Osteoblast (primary cell): ENCODE measurements around the gene MRPS25. TPM values are rescaled to one million over a fixed set of nuclear protein-coding genes. Genes with fewer than 3 reads are reported as not detected.

Experiments used
- DNase-seq: peaks from one replicate; pipeline ENCODE4 v3.0.0; 2011; ENCODE audit warnings: low spot score, mixed read lengths; ENCODE audit not compliant: insufficient read length; ENCODE audit errors: missing footprints
- H2AFZ ChIP-seq: 2 replicates; pipeline ENCODE4 v1.6.0; 2011; ENCODE audit warnings: mild to moderate bottlenecking, low read length
- H3K27ac ChIP-seq: 2 replicates; pipeline ENCODE4 v1.5.1; 2011; ENCODE audit warnings: mild to moderate bottlenecking, low read depth, low read length, moderate library complexity
- H3K27me3 ChIP-seq: 2 replicates; pipeline ENCODE4 v1.6.0; 2012; ENCODE audit warnings: mild to moderate bottlenecking, control low read depth, inconsistent platforms, low read length, moderate library complexity; ENCODE audit not compliant: insufficient read depth
- H3K36me3 ChIP-seq: 2 replicates; pipeline ENCODE4 v1.5.1; 2011; ENCODE audit warnings: mild to moderate bottlenecking, low read length, control low read depth, moderate library complexity; ENCODE audit not compliant: insufficient read depth
- H3K4me1 ChIP-seq: 2 replicates; pipeline ENCODE4 v1.5.1; 2011; ENCODE audit warnings: mild to moderate bottlenecking, low read length, control low read depth, moderate library complexity; ENCODE audit not compliant: insufficient read depth
- H3K4me2 ChIP-seq: 2 replicates; pipeline ENCODE4 v1.6.0; 2011; ENCODE audit warnings: mild to moderate bottlenecking, low read length; ENCODE audit not compliant: insufficient read depth
- H3K4me3 ChIP-seq: fragments of 200-600 bp; sonication (generic); 3 replicates; pipeline ENCODE4 v1.5.1; 2012; ENCODE audit warnings: mild to moderate bottlenecking, low read length, inconsistent platforms; ENCODE audit not compliant: insufficient read depth
- H3K79me2 ChIP-seq: 2 replicates; pipeline ENCODE4 v1.6.0; 2012; ENCODE audit warnings: mild to moderate bottlenecking, low read length, control low read depth, inconsistent platforms; ENCODE audit not compliant: insufficient read depth
- H3K9me3 ChIP-seq: 2 replicates; pipeline ENCODE4 v1.5.1; 2011; ENCODE audit warnings: low read depth, low read length, control low read depth
- H4K20me1 ChIP-seq: 2 replicates; pipeline ENCODE4 v1.6.0; 2012; ENCODE audit warnings: mild to moderate bottlenecking, low read length, control low read depth; ENCODE audit not compliant: insufficient read depth
- total RNA-seq: library from RNA; depleted of rRNA; stranded (reverse); fragments of >200 nt; gene quantifications from 2 replicates; pipeline ENCODE4 v1.2.3, GENCODE V29; 2012
- TF ChIP-seq, protein P1 (sequence below): IDR thresholded peaks from 2 replicates; pipeline ENCODE4 v1.5.1; 2011; ENCODE audit warnings: mild to moderate bottlenecking, low read depth, low read length, moderate library complexity; ENCODE audit errors: extremely low read depth

The MRPS25 gene
- total RNA-seq, 1 donor = 11.2 TPM

DNA sequence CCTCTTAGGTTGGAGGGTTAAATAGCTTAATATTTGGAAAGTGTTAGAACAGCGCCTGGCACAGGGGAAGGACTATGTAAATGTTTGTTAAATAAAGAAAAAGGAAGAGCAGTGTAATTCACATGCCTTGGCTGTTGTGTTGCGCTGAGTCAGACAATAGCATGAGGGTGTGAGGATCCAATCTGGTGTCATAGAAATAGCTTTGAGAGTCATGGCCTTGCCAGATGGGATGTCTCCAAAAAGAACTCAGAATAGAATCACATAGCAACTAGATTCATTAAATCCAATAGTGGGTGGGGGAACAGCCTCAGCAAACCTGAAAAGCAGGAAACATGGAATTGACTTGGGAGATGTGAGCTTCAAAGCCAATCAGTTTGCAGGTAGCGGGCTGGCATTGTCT, 37.7 kb upstream of the MRPS25 start:
- Histone ChIP-seq H3K36me3 (no peaks in the 10 kb centered on the region), H3K4me3 (no peak overlapping the region), H3K4me2 (no peak overlapping the region), H3K27me3 (no peaks in the 10 kb centered on the region), H3K27ac (no peak overlapping the region), H3K4me1 (peaks cover 9% of the 10 kb centered on the region), H4K20me1 (no peaks in the 10 kb centered on the region), H2AFZ (no peak overlapping the region), H3K79me2 (peaks cover 11% of the 10 kb centered on the region), H3K9me3 (no peaks in the 10 kb centered on the region)
- TF ChIP-seq, protein P1, sequence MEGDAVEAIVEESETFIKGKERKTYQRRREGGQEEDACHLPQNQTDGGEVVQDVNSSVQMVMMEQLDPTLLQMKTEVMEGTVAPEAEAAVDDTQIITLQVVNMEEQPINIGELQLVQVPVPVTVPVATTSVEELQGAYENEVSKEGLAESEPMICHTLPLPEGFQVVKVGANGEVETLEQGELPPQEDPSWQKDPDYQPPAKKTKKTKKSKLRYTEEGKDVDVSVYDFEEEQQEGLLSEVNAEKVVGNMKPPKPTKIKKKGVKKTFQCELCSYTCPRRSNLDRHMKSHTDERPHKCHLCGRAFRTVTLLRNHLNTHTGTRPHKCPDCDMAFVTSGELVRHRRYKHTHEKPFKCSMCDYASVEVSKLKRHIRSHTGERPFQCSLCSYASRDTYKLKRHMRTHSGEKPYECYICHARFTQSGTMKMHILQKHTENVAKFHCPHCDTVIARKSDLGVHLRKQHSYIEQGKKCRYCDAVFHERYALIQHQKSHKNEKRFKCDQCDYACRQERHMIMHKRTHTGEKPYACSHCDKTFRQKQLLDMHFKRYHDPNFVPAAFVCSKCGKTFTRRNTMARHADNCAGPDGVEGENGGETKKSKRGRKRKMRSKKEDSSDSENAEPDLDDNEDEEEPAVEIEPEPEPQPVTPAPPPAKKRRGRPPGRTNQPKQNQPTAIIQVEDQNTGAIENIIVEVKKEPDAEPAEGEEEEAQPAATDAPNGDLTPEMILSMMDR = no peak
- DNase-seq = peak; percentile 76

GRCh38 chr3:15102256-15102655, 37.1 kb upstream of the MRPS25 start:
- TF ChIP-seq, protein P1 = no peak
- Histone ChIP-seq H3K4me1 (peaks cover 14% of the 10 kb centered on the region), H3K36me3 (no peaks in the 10 kb centered on the region), H2AFZ (peak overlapping the region; percentile 8), H3K9me3 (no peaks in the 10 kb centered on the region), H3K79me2 (peaks cover 17% of the 10 kb centered on the region), H4K20me1 (no peaks in the 10 kb centered on the region), H3K4me3 (no peak overlapping the region), H3K27ac (no peak overlapping the region), H3K4me2 (no peak overlapping the region), H3K27me3 (no peaks in the 10 kb centered on the region)
- no peak for DNase-seq

- DNase-seq = peak; percentile 69
- Histone ChIP-seq H3K4me1 (peaks cover 20% of the 10 kb centered on the region), H3K27ac (peak overlapping the region; percentile 81), H3K36me3 (peaks cover 14% of the 10 kb centered on the region), H2AFZ (peak overlapping the region; percentile 99), H3K4me3 (peak overlapping the region; percentile 86), H3K4me2 (peak overlapping the region; percentile 99), H3K79me2 (peaks cover 33% of the 10 kb centered on the region), H3K9me3 (no peaks in the 10 kb centered on the region), H3K27me3 (no peaks in the 10 kb centered on the region), H4K20me1 (no peaks in the 10 kb centered on the region)
- TF ChIP-seq, protein P1 = no peak
Measured at GRCh38 chr3:15099364-15100098, 34.4 kb upstream of the MRPS25 start.

- H3K79me2 ChIP-seq = peaks cover 33% of the 10 kb centered on the region
- no peaks in the 10 kb centered on the region for H4K20me1 ChIP-seq
- no peaks in the 10 kb centered on the region for H3K9me3 ChIP-seq
- H3K4me3 ChIP-seq = peak within 1 kb of the TSS; percentile 86
- TF ChIP-seq, protein P1 = no peak
- peak within 1 kb of the TSS; percentile 81 for H3K27ac ChIP-seq
- peak within 1 kb of the TSS; percentile 99 for H2AFZ ChIP-seq
- peaks cover 27% of the 10 kb centered on the region for H3K4me1 ChIP-seq
- peak within 1 kb of the TSS; percentile 99 for H3K4me2 ChIP-seq
- H3K36me3 ChIP-seq = peaks cover 22% of the 10 kb centered on the region
- peak; percentile 95 for DNase-seq
- no peaks in the 10 kb centered on the region for H3K27me3 ChIP-seq
Measured at GRCh38 chr3:15098503-15099363, 33.6 kb upstream of the MRPS25 start, which contains the start of gene RBSN. Gene RBSN, minus strand, starts transcription at chr3:15099148. Its CDS starts 3,028 bp downstream, at chr3:15096120.
